GM21529 (cell line): Measurements from ENCODE around the gene TTYH1.

Experiments
- ATAC-seq: cut with Tn5 transposase; IDR thresholded peaks from one replicate; pipeline ENCODE4 v1.9.1; 2021; ENCODE audit not compliant: unreplicated experiment

Gene TTYH1

DNA sequence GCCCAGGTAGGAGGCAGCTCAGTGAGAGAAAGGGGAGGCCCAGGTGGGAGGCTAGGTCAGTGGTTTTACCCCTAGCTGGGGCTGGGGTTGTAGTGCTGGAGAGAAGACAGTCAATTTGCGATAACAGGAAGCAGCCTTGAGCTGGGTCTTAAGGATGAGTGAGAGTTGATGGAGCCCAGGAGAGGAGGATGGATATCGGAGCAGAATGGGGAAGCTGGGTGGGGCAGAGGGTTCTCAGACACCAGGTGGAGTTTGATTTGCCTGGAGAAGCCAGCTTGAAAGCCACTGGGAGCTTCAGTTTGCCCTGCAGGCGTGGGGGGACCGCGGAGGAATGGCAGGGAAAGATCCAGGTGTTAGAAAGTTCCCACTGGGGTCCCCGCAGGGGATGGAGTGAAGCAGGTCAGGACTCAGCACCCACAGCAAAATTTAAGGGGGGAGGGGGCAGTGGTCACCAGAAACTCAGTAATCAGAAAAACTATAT lies 58.7 kb downstream of the TTYH1 start:
- ATAC-seq: no peak

DNA sequence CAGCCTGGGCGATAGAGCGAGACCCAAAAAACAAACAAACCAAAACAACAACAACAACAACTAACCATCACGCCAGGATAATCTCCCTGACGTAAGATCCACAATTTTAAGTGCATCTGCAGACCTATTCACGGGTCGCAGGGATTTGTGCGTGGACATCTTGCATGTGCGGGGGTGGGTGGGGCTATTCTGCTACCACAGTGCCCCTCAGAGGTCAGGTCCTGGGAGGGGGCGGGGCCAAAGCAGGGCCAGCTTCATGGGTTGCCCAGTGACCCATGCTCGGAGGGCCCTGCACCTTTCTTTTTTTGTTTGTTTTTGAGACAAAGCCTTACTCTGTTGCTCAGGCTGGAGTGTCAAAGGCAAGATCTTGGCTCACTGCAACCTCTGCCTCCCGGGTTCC lies 60.4 kb downstream of the TTYH1 start:
- no peak for ATAC-seq

DNA sequence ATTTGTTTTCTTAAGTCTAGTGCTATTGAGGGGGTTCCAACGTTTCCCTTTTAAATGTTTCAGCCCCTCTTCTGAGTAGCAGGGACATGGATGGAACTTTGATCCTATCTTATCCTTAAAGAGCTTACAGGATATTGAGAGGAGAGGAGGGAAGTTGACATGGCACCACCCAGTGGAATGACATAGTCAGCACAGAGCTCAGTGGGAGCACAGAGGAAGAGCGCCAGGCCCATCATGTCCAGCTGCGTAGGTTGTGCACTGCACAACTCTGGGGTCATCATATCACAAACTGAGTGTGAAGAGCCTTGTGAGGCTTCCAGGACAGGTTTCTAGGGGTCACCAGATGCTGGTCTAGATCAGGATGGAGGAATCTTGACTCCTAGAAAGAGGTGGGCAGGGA lies 62.4 kb downstream of the TTYH1 start:
- ATAC-seq: no peak

DNA sequence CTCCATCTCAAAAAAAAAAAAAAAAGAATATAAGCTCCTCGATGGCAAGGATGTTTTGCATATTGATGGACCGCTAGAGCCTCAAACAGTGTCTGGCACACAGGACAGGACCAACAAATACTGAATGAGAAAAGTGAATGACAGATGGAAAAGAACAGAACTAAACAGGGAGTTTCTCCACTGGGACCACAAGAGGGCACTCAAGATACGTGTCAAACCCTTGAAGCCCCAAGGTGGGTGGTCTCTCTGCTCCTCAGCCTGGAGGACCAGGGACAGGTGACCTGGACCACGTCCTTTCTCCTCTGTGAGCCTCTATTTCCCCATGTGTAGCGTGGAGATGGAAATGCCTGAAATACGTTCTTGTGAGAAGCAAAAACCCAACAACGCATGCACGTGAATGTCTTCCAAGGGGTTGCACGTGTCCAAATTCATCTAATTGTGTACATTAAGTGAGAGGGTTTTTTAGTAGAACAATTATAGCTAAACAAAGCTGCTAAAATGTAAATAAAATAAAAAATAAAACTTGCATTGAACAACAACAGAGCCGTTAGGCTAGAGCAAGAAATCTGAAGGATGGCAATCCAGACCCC lies 63.5 kb downstream of the TTYH1 start:
- no peak for ATAC-seq

DNA sequence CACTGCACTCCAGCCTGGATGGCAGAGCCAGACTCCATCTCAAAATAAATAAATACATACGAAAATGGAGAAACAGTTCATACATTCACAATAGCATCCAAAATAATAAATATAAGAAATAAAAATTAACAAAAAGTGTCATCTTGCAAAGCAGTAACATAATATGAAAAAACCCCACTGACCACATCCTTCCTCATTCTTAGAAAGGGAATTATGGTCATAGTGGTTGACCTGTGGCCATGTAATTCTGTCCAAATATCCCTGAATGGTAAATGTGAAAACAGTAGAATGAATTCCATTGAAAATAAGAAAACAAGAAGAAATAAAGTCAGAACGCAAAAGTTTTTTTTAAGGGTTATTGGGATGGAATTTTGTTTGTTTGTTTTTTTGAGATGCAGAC lies 64.8 kb downstream of the TTYH1 start:
- ATAC-seq: no peak

DNA sequence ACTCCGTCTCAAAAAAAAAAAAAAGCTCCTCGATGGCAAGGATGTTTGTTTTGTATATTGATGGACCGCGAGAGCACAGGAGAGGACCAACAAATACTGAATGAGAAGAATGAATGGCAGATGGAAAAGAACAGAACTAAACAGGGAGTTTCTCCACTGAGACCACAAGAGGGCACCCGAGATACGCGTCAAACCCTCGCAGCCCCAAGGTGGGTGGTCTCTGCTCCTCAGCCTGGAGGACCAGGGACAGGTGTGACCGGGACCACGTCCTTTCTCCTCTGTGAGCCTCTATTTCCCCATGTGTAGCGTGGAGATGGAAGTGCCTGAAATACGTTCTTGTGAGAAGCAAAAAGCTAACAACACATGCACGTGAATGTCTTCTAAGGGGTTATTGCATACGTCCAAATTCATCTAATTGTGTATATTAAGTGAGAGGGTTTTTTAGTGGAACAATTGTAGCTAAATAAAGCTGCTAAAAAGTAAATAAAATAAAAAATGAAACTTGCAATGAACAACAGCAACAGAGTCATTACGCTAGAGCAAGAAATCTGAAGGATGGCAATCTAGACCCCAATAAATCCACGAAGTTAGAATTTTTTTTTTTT lies 66.2 kb downstream of the TTYH1 start:
- ATAC-seq: no peak

DNA sequence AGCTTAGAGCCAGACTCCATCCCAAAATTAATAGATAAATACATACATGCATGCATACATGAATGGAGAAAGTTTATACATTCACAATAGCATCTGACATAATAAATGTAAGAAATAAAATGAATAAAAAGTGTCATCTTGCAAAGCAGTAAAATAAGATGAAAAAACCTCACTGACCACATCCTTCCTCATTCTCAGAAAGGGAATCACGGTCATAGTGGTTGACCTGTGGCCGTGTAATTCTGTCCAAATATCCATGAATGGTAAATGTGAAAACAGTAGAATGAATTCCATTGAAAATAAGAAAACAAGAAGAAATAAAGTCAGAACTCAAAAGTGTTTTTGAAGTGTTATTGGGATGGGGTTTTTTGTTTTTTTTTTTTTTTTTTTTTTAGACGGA lies 67.6 kb downstream of the TTYH1 start:
- ATAC-seq: no peak

DNA sequence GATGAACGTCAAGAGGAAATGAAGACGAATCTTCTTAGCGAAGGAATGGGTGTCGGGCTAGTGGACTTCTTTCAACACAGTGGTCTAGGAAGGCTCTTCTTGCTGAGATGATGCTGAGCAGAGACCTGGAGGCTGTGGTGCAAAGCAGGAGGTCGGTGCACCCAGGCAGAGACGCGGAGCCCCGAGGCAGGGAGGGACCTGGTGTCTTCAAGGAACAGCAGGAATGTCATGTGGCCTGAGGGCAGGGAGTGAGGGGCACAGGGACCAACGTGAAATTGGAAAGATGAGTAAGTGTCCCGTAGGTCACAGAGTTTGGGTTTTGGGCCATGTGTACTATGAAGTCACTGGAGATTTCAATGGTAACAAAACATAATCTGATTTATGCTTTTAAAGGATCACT lies 69.2 kb downstream of the TTYH1 start:
- ATAC-seq: no peak

DNA sequence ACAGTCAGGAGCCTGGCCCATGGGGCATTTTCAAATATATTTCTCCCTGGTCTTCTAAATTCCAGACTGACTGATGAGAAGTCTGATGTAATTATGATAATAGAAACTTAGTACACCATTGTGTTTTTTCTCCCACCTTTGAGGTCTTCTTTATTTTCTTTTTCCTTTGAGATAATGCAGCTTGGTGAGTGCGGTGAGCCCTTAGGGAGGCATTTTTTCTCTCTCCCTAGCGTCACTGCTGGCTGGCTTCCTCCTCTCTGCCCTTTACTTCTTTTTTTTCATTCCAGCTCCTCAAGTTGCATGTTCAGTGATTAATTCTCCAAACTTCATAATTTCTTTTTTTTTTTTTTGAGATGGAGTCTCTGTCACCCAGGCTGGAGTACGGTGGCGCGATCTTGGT lies 70.6 kb downstream of the TTYH1 start:
- ATAC-seq: no peak
